Body of pancreas (tissue), 4 donors: ENCODE results near the gene IL20.

Experiments used
- CTCF ChIP-seq, 7 experiments: fragments of 450-650 bp in 4 of 7; fragments of 200-600 bp in 3 of 7; sonication (generic) in 3 of 7; IDR thresholded peaks; one replicate each; pipeline ENCODE4 v1.5.1; 2016 to 2019; ENCODE audit warnings: antibody characterized with exemption in 7 of 7
- POLR2A ChIP-seq, 3 donors: fragments of 450-650 bp; IDR thresholded peaks; one replicate each; pipeline ENCODE4 v1.6.1; 2016; ENCODE audit warnings: antibody characterized with exemption in 3 of 3, mild to moderate bottlenecking in 2 of 3

GRCh38 chr1:206850401-206850800 lies 15.0 kb upstream of the IL20 start:
- TF ChIP-seq POLR2A (IDR thresholded peaks at IDR 0.05) (no peak), CTCF (IDR thresholded peaks at IDR 0.05) (no peak)
